ENCODE results near the gene MBD3. TPM values are rescaled to one million over a fixed set of nuclear protein-coding genes. Genes with fewer than 3 reads are reported as not detected.

Gene MBD3
- total and polyA plus RNA-seq, 2 of the 4 experiments (the other 2 are of a cell fraction), result 42.5 to 66.3 TPM

DNA sequence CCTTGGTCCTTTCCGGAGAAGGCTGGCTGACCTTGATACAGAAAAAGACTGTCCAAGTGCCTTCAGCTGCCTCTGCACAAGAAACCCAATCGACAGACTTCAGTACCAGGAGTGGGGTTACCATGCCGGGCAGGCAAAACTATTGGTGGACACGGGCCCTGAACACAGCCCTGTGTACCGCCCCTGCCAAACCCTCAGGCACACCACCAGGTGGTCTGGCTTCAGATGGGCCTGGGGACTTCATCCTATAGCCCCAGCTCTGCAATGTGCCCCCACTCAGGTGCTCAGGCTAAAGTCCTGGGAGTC lies 42.2 kb upstream of the MBD3 start (continued):
- TF ChIP-seq NFE2L2 (IDR thresholded peaks at IDR 0.05; ENCODE audit: low read depth, low read length) (no peak), MAFK (IDR thresholded peaks at IDR 0.05; ENCODE audit: low read depth, low read length) (no peak), CEBPB (IDR thresholded peaks at IDR 0.05; ENCODE audit: low read depth, low read length) (no peak), RFX5 (IDR thresholded peaks at IDR 0.05; ENCODE audit: low read depth, low read length) (no peak)

DNA sequence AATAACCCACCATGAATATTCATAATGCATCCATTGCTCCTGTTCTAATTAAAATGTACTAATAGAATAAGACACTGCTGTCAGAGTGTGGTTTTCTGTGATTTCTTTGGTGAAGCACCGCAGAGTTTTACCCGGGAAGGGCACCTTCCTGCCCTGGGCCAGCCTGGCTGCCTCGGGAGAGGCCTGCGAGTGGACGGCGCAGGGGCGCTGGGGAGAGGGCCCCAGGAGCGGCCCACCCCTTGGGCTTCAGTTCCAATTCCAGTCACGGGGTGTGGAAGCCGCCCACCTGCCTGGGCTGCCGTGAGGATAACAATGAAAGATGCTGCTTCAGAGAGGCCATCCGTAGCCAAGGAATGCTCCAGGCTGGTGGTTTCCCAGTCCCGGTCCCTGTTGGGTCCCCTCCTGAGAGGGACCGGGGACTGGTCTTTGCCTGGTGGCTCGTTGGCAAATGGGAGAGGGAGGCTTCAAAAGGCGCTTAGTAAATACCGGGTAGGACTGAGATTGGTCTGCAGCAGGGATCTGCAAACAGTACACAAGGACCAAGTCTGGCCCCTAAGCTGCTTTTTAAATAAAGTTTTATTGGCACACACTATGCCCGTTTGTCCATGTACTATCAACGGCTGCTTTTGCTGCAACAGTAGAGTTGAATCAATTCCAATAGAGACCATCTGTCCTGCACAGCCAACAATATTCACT lies 41.7 kb upstream of the MBD3 start:
- Histone ChIP-seq H4K8ac (ENCODE audit: low read depth in 2 of 2, low read length in 2 of 2) (no peak overlapping the region), H3K79me1 (ENCODE audit: low read depth in 1 of 2, low read length in 2 of 2) (peaks cover 5 to 62% of the 10 kb centered on the region in 2 experiments), H3K4me2 (ENCODE audit: low read depth, low read length) (no peak overlapping the region), H2BK20ac (ENCODE audit: low read depth, low read length) (no peak overlapping the region), H3K27me3 (ENCODE audit: control insufficient read depth, insufficient read depth, low read length) (no peaks in the 10 kb centered on the region), H2AFZ (replicated peaks; ENCODE audit: low read length, poor library complexity) (no peak overlapping the region), H3K27ac (ENCODE audit: insufficient read depth, low read length) (no peak overlapping the region), H3K4ac (ENCODE audit: low read depth, low read length) (no peak overlapping the region), H2BK5ac (ENCODE audit: low read depth, low read length, poor library complexity, severe bottlenecking) (no peak overlapping the region), H2BK15ac (ENCODE audit: low read depth, low read length) (no peak overlapping the region), H3K36me3 (ENCODE audit: control insufficient read depth, insufficient read depth, low read length) (peaks cover 57% of the 10 kb centered on the region), H3K23ac (ENCODE audit: low read depth, low read length) (no peak overlapping the region), H4K20me1 (ENCODE audit: insufficient read depth, low read length) (peaks cover 53% of the 10 kb centered on the region), H4K91ac (ENCODE audit: insufficient read depth, low read depth, low read length) (no peak overlapping the region), H2AK9ac (replicated peaks; ENCODE audit: low read depth, low read length, poor library complexity) (no peak overlapping the region), H4K5ac (ENCODE audit: low read depth, low read length) (no peak overlapping the region), H3K9me1 (ENCODE audit: insufficient read depth, low read length) (no peaks in the 10 kb centered on the region), H3K9ac (ENCODE audit: low read depth, low read length) (no peak overlapping the region), H3K56ac (ENCODE audit: extremely low read depth, insufficient read depth, low read length) (no peak overlapping the region), H3K18ac (ENCODE audit: low read depth, low read length) (no peak overlapping the region), H3K4me3 (ENCODE audit: insufficient read depth, low read depth, low read length) (no peak overlapping the region), H2BK120ac (ENCODE audit: low read depth, low read length) (no peak overlapping the region), H3K14ac (replicated peaks; ENCODE audit: low read depth, low read length) (no peak overlapping the region), H2AK5ac (ENCODE audit: low read depth, low read length) (no peak overlapping the region), H3K9me3 (ENCODE audit: control insufficient read depth, insufficient read depth, low read length) (peaks cover 2% of the 10 kb centered on the region; the same call in 1 of the 2 replicates), H3K4me1 (ENCODE audit: control insufficient read depth, insufficient read depth, low read length) (no peaks in the 10 kb centered on the region)
- WGBS, 2 experiments (ENCODE audit: extremely low coverage in 2 of 2, insufficient read length in 1 of 2), result 96% methylated on average over 16 of the region's 19 CpGs; no CpG with 5 or more reads in 1 of the 2 experiments
- no TSS peak for BruUV-seq (replicated peaks)
- ATAC-seq (ENCODE audit: low read depth) (no peak), DNase-seq (no peak)
- in situ Hi-C loops (cut with MboI; ENCODE audit: low sequenced_read_pairs) (no loop called here), dilution Hi-C loops (cut with HindIII; ENCODE audit: low sequenced_read_pairs, unreplicated experiment) (no loop called here), intact Hi-C loops (cut with micrococcal nuclease) (no loop called here)
- ChIA-PET CTCF (no interaction called here), POLR2A (ENCODE audit: unreplicated experiment) (no interaction called here)
- TF ChIP-seq POLR2A (IDR thresholded peaks at IDR 0.05; ENCODE audit: low read depth, low read length) (no peak), SMC3 (IDR thresholded peaks at IDR 0.05; ENCODE audit: low read depth, low read length) (no peak), RAD21 (IDR thresholded peaks at IDR 0.05; ENCODE audit: low read length) (no peak), FOS (IDR thresholded peaks at IDR 0.05; ENCODE audit: low read depth, low read length) (no peak), RCOR1 (IDR thresholded peaks at IDR 0.05; ENCODE audit: insufficient replicate concordance, low read length) (no peak), CEBPB (IDR thresholded peaks at IDR 0.05; ENCODE audit: low read depth, low read length) (no peak), NFE2L2 (IDR thresholded peaks at IDR 0.05; ENCODE audit: low read depth, low read length) (no peak), RFX5 (IDR thresholded peaks at IDR 0.05; ENCODE audit: low read depth, low read length) (no peak), BHLHE40 (IDR thresholded peaks at IDR 0.05; ENCODE audit: low read depth, low read length) (no peak), CHD1 (IDR thresholded peaks at IDR 0.05; ENCODE audit: low read depth, low read length) (no peak)
- TF ChIP-seq, protein P1, sequence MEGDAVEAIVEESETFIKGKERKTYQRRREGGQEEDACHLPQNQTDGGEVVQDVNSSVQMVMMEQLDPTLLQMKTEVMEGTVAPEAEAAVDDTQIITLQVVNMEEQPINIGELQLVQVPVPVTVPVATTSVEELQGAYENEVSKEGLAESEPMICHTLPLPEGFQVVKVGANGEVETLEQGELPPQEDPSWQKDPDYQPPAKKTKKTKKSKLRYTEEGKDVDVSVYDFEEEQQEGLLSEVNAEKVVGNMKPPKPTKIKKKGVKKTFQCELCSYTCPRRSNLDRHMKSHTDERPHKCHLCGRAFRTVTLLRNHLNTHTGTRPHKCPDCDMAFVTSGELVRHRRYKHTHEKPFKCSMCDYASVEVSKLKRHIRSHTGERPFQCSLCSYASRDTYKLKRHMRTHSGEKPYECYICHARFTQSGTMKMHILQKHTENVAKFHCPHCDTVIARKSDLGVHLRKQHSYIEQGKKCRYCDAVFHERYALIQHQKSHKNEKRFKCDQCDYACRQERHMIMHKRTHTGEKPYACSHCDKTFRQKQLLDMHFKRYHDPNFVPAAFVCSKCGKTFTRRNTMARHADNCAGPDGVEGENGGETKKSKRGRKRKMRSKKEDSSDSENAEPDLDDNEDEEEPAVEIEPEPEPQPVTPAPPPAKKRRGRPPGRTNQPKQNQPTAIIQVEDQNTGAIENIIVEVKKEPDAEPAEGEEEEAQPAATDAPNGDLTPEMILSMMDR (conservative IDR thresholded peaks at IDR 0.05; ENCODE audit: low read depth, low read length), result no peak
- TF ChIP-seq, protein P2, sequence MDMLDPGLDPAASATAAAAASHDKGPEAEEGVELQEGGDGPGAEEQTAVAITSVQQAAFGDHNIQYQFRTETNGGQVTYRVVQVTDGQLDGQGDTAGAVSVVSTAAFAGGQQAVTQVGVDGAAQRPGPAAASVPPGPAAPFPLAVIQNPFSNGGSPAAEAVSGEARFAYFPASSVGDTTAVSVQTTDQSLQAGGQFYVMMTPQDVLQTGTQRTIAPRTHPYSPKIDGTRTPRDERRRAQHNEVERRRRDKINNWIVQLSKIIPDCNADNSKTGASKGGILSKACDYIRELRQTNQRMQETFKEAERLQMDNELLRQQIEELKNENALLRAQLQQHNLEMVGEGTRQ (IDR thresholded peaks at IDR 0.05; ENCODE audit: low read depth, low read length), result no peak
- TF ChIP-seq, protein P3, sequence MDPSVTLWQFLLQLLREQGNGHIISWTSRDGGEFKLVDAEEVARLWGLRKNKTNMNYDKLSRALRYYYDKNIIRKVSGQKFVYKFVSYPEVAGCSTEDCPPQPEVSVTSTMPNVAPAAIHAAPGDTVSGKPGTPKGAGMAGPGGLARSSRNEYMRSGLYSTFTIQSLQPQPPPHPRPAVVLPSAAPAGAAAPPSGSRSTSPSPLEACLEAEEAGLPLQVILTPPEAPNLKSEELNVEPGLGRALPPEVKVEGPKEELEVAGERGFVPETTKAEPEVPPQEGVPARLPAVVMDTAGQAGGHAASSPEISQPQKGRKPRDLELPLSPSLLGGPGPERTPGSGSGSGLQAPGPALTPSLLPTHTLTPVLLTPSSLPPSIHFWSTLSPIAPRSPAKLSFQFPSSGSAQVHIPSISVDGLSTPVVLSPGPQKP (IDR thresholded peaks at IDR 0.05; ENCODE audit: borderline replicate concordance, low read depth, low read length), result no peak
